ENCODE measurements around the gene B4GAT1.
"Not testable (repeated sequence)": the region's sequence is repeated elsewhere in the genome, so short reads cannot be mapped to it uniquely, and the experiment has no call there.

Gene B4GAT1

DNA sequence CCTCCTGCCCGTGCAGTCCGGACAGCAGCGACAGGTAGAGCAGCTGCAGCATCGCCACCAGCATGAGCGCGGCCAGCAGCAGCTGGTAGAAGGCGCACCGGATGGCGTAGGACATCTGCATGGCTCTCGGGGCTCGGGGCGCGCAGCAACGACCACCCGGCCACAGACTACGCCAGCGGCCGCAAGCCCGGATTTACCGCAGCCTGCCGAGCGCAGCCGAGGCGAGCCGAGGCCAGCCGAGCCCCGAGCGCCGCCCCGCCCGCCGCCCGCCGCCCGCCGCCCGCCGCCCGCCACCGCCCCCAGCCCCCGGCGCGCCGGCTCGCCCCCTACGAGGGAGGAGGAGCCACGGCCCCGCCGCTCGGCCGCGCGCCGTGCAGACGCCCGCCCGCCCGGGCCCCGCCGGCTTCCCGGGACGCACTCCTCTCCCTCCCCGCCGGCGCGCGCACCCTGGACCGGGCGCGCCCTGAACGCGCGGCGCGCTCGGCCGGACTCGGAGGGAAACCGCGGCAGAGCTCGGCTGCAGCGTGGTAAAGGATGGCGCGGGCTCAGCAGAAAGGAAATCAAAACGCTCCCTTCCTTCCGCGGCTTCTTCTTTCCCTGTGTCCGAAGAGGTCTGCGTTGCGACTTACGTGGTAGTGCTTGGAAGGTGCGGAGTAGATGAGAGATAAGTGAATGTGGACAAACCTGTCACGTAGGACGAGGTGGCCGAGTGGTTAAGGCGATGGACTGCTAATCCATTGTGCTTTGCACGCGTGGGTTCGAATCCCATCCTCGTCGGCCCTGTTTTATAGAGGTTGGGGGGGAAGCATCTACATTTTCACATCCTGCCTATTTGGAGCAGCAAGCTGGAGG is at the start of gene B4GAT1:
B4GAT1 (minus strand) TSS at position 205 of the 852 bp plus-strand sequence; CDS start at position 121, 84 bp downstream.
- peak; percentile 91 for DNase-seq (ENCODE audit: low spot score)

DNA sequence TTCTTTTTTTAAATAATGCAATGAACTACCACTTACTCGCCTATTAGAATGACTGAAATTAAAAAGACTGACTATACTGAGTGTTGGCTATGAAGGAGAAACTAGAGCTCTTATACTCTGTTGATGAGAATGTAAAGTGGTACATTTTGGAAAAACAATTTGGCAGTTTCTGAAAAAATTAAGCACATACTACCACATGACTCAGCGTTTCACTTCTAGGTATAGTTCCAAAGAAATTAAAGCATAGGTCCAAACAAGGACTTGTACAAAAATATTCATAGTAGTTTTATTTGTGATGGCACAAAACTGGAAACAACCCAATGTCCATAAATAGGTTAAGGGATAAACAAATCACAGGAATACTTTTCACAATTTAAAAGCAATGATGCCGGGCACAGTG is 46.5 kb upstream of the B4GAT1 start:
- DNase-seq (ENCODE audit: low spot score): no peak

DNA sequence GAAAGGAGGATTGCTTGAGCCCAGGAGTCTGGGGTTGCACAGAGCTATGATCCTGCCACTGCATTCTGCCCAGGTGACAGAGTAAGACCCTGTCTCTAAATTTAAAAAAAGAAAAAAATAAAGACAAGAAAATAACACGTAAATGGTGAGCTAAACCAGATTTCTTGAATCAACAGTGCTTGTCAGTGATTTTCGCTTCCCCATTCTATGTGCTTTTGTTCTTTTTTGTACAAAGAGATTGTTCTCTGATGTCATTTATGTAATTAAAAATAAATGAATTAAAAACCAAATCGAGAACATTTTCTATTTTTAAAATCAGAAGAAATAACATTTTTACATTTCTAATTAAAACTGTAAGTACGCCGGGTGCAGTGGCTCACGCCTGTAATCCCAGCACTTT is 43.9 kb upstream of the B4GAT1 start:
- no peak for DNase-seq (ENCODE audit: low spot score)

DNA sequence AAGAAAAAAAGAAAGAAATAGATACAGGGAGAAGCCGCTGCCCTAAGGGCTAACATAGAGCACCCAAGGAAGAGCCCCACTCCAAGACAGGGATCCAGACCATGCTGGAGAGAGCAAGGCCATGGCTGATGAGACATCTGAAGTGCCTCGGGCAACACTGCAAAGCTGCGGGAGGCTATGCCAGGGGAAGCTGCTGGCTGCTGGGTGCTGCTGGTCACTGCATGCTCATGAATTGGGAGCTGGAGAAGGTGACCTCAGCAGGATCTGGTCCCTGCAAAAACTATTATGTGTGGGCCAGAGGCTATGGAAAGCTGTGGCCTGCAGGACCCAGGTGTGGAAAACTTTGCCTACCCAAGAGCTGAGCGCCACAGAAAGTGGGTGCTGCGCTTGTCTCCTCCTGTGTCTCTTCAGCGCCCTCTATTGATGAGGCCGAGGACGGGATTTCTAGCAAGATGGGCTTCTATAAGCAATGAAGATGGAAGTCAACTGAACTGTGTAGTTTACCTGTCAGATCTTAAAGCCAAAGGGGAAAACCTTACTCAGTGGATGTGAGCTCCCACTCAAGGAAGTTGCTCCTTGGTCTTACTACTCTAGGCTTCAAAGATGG is 41.5 kb upstream of the B4GAT1 start:
- peak; percentile 78 for DNase-seq (ENCODE audit: low spot score)

DNA sequence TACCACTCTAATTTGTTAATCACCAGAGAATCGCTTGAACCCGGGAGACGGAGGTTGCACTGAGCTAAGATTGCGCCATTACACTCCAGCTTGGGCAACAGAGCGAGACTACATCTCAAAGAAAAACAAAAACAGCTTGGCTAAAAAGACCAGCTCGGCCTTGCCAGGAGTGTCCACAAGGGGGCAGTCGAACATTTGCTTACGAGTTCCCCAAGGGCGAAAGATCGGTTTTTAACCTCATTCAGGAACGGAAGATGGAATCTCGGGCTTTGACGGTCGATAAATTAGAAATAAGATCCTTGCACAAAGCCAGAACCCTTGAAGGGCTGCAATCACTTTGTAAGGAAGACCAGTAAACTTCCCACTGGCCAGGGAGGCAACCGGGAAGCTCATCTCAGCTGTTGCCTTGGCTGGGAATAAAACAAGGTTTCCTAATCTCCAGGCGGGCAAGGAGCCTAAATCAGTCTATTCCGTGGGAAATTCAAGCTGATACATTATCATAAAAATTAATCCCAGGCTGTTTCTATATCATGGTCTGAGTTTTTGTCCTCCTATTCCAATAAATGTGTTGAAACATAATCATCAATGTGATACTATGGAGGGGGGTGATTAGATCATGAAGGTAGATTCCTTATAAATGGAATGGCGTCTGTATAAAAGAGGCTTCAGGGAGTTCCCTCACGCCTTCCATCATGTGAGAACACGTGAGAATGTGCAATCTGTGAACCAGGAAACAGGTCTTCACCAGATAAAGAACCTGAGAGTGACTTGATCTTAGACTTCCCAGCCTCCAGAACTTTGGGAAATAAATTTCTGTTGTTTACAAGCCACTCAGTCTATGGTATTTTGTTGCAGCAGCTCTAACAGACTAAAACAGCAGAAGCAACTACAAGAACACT is 39.0 kb upstream of the B4GAT1 start:
- DNase-seq (ENCODE audit: low spot score): peak; percentile 73

DNA sequence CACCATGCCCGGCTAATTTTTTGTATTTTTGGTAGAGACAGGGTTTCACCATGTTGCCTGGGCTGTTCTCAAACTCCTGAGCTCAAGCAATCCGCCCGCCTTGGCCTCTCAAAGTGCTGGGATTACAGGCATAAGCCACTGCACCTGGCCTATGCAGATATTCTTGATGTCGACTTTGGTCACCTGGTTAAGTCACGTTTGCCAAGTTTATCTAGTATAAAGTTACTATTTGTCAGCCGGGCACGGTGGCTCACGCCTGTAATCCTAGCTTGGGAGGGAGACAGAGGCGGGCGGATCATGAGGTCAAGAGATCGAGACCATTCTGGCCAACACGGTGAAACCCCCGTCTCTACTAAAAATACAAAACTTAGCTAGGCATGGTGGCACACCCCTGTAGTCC is 36.9 kb upstream of the B4GAT1 start:
- not testable (repeated sequence) for DNase-seq (ENCODE audit: low spot score)

DNA sequence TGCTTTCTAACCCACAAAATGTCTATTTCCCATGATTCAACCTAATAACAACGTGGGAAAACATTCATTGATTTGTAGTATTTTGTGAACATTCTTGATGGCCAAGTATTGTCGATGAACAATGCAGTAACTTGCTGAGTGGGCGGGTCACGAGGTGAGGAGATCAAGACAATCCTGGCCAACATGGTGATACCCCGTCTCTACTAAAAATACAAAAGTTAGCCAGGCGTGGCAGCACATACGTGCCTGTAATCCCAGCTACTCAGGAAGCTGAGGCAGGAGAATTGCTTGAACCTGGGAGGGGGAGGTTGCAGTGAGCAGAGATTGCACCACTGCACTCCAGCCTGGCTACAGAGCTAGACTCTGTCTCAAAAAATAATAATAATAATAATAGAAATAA is 32.8 kb upstream of the B4GAT1 start:
- DNase-seq (ENCODE audit: low spot score): not testable (repeated sequence)

DNA sequence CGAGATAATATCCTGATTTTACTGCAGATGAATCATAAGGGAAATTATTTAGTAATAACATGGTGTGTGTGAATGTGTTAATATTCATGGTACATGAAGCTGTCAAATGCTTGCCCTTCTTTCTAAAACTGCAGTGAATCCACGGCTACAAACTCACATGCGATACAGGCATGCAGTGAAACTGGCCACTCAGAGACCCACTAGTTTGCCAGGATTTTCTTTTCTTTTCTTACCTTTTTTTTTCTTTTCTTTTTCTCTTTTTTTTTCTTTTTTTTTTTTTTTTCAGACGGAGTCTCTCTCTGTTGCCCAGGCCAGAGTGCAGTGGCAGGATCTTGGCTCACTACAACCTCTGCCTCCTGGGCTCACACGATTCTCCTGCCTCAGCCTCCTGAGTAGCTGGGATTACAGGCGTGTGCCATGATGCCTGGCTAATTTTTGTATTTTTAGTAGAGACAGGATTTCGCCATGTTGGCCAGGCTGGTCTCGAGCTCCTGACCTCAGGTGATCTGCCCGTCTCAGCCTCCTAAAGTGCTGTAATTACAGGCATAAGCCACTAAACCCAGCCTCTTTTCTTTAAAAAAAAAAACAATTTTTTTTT is 26.4 kb upstream of the B4GAT1 start:
- DNase-seq (ENCODE audit: low spot score): not testable (repeated sequence)

DNA sequence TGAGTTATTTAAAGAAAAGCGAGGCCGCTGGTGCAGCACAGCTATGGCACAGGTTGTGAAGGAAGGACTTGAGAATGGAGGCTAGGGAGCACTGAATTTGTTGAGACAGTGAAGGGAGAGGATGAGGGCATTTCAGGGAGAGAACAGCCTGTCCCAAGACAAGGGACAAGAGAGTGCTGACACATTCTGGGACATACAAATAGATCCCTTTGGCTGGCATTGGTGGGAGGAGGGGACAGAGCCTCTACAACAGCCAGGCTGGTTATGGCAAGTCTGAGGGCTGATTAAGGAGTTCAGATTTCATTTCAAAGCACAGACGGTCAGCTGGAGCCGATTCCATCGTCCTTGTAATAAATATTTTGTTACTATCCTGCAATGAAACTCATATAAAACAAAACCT is 25.8 kb upstream of the B4GAT1 start:
- DNase-seq (ENCODE audit: low spot score): no peak

DNA sequence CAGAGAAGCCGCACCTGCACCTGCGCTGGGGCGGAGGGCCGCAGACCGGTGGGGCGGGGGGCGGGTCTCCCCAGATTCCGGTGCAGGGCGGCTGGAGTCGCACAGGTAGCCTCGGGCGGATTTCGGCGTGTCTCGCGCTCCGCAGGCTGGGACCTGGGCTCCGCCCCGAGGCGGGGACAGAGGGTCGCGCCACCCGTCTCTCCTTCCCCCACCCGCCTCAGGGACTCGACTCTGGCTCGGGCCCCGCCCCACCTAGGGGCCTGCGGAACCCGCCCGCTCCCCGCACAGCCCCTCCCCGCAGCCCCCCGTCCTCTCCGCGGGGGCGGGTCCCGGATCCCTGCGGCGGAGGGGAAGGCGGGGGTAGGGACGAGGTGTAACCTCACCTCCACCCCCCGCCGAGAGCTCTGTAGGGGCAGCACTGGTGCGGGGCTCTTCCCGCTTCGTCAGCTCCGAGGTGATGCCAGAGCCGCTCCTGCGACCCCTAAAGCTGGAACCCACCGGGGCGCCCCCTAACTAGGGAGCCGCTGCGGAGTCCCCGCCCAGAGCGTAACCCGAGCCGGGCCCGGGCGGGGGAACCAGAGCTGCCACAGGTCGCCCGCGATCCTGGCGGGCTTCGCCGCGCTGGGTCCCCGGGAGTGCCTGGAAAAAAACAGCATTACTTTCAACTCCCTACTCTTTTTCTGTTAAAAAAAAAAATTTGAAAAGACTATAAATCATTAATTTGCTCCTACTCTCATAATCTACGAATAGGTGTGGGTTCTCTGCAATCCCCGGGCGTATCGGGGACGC is 24.4 kb upstream of the B4GAT1 start, which contains the start of gene SLC29A2:
SLC29A2 (minus strand) TSS at position 134 of the 789 bp plus-strand sequence. CDS start 169 bp downstream, outside the sequence.
- peak; percentile 96 for DNase-seq (ENCODE audit: low spot score)

DNA sequence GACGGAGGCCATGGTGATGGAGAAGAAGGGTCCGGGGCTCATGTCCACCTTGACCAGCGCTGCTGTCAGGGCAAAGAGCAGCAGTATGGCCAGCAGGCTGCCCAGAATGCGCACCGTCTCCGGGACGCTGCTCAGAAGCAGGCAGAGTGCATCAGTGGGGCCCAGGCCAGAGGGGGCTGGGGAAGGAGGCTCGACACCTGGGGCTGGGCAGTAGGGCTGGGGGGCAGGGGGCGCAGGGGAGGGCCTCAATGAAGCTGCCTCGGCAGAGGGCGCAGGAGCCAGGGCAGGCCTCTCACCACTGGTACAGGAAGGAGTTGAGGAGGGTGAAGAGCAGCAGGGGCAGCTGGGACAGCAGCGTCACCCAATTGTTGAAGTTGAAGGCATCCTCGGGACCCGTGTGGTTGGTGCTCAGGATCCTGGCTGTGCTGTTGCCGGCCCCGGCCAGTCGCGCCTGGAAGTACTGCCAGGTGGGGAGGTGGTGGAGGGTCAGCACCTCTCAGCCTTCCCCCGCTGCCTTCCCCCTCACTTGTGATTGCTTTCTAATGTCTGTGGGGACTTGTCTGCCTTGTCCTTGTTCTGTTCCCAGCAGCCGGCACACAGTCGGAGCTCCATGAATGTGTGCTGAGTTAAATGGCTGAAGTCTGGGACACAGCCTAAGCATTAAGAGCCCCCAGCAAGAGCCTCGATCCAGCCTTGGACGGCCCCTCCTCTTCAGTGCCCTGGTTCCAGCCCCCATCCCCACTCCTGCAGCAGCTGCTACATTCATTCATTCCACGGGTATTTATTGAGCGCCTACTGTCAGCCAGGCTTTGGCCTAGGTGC is 21.9 kb upstream of the B4GAT1 start:
- no peak for DNase-seq (ENCODE audit: low spot score)

DNA sequence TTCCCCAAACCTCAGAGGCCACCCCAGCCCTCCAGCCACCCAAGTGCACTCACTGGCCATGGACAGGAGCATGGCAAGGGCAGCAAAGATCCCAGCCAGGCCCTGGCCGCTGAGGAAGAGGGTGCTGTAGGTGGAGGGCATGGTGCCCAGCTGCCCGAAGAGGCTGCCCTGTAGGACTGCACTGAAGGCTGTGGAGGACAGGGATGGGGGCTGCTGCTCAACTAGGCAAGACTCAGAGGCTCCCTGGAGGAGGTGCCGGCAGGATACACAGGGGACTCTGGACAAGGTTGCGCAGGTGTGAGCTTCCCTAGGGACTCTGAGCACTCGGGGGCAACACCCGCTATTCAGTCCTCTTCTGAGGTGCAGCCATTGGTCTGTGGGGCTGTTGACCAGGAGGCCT is 21.1 kb upstream of the B4GAT1 start:
- no peak for DNase-seq (ENCODE audit: low spot score)

DNA sequence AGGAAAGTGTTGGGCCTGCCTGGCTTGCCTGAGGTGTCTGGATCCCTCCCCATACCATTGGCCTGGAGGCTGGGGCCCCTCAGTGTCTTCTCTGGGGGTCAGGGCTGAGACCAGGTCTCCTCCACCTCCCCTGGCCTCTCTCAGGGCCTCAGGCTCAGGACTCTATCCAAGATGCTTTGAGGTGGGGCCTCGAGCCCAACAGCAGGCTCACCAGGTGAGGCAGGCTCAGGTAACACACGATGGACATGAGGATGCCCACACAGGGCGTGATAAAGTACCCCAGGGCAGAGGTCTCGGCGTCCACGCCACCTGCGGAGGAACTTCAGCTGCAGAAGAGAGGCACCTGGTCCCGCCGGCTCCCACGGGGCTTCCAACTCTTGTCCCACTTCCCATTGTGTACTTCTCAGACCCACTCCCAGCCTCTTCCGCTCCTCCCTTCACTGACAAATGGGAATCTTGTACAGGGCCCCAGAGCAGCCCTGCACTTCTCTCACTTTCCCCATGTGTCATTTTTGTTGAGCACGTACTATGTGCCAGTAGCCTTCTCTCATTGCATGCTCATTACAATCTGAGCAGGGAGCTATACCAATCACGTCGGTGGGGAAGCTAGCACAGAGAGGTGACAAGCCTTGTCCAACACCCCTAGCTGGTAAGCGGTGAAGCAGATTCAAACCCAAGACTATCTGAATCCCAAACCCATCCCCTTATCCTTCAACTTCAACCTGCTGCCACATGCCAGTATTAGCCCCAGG is 20.3 kb upstream of the B4GAT1 start:
- no peak for DNase-seq (ENCODE audit: low spot score)

DNA sequence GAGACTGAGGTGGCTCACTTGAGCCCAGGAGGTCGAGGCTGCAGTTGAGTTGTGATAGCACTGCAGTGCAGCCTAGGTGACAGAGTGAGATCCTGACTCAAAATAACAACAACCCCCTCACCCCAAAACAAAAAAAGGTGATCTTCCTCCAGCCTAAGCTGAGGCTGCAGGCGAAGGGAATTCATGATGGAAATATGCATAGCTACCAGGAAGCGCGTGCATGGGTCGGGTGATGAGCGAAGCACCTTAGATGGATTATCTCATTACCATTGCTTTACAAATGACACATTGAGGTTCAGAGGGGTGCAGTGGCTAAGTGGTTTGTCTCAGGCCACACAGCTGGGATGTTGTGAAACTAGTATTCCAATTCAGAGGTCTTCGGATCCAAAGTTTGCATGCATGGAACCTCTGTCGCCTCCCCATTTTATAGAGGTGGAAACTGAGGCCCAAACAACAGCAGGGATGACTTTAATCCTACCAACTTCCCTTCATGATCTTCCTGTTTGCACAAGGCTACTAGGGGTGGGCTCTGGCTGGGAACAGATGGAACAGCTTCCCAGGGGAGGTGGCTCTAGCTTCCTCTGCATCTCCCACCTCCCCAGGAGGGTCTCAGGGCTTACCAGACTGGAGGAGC is 19.5 kb upstream of the B4GAT1 start:
- no peak for DNase-seq (ENCODE audit: low spot score)

DNA sequence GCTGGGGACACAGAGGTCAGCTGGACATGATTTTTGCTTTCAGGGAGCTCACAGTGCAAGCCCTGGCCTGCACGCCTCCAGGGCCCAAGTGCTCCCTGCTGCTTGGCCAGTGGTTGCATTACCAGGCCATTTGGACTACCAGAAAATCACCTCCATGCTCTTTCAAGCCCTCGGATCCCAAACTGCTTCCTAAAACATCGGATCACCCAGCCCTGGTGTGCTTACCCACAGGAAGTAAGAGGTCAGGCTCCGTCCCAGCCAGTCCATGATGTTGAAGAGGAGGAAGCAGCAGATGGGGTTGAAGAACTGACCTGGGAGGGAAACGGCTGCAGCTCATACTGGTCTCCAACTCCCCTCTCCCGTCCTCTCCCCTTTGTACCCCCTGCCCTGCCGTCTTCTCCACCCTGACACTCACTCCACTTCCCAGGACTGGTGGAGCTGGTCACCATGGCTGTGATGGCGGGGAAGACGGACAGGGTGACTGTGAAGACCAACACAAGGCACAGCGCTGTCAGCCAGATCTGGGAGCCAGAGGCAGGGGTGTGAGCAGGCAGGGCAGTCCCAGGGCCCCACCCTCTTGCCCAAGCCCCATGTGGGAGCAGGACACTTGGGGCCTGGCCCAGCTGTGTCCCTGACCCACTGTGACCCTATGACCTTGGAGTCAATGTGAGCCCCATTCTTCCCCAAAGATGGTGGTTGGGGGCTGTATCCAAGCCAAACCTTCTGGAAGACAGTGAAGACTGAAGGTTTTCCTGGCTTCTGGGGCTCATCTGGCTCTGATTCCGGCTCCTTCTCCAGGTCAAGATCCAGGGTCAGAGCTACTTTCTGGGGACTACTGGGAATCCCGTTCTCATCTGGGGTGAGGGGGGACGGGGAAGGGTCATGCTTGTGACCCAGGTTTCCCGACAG is 18.5 kb upstream of the B4GAT1 start:
- no peak for DNase-seq (ENCODE audit: low spot score)

DNA sequence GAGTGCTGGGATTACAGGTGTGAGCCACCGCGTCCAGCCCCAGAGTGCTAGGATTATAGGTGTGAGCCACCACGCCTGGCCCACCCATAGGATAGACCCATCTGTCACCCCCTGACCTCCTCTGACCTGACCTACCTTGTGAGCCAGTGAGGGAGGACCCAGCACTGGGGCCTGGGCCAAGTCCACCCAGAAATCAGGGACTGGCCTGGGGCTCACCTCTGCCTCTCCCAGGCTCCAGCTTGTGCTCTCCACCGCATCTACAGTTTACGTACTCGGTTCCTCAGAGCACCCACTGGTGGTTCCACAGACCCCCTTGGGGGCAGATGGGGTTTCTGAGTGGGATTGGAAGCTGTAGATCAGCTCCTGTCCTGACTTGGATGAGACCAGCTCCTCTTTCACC is 17.7 kb upstream of the B4GAT1 start:
- no peak for DNase-seq (ENCODE audit: low spot score)

DNA sequence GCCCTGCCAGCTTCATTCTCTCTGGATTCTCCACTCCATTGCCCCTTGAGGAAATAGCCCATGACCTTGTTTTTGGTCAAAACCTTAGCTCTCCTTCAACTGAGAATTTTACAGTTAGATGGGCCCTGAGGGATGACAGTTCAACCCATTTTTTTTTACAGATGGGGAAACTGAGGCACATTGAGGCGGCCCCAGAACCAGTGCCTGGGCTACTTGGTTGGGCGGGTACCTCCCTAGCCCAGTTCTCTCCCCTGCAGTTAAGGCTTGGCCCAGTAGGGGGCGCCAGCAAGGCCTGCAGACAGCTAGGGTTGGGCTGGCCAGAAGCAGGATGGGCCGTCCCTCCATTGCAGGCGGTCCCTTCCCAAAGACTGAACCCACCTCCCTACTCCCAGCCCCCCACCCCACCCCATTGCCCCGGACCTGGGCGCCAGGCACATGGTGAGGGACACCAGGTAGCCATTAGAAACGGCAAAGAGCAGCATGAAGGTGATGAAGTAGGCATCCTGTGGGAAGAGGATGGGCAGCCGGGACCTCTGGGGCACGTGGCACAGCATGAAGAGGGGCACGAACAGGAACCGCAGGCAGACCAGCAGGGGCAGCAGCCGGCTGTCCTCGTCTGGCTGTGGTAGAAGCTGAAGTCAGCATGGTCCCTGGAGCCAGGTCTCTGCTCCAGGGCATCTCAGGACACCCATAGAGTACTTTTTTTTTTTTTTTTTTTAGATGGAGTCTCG is 16.5 kb upstream of the B4GAT1 start:
- DNase-seq (ENCODE audit: low spot score): no peak

Measured in SW480 (cell line).